GM19351 (cell line): Measurements from ENCODE around the gene PUS3.
A peak's percentile ranks its signal among the peaks of the same experiment; 100 is the strongest.
"Not testable (repeated sequence)": the region's sequence is repeated elsewhere in the genome, so short reads cannot be mapped to it uniquely, and the experiment has no call there.

ENCODE experiments used
- ATAC-seq: cut with Tn5 transposase; IDR thresholded peaks from one replicate; pipeline ENCODE4 v1.9.1; 2021; ENCODE audit warnings: mild to moderate bottlenecking, moderate library complexity; ENCODE audit not compliant: unreplicated experiment

The PUS3 gene

GRCh38 chr11:125873881-125874555 lies 29.0 kb downstream of the PUS3 start:
- peak; percentile 13 for ATAC-seq

- ATAC-seq = no peak
These were observed 30.9 kb downstream of the PUS3 start for GRCh38 chr11:125872138-125872491.

- ATAC-seq = no peak
These were observed 31.4 kb downstream of the PUS3 start for GRCh38 chr11:125871391-125872137.

GRCh38 chr11:125869521-125869920 lies 33.5 kb downstream of the PUS3 start:
- no peak for ATAC-seq

GRCh38 chr11:125865354-125865753 lies 37.7 kb downstream of the PUS3 start:
- not testable (repeated sequence) for ATAC-seq

- ATAC-seq = not testable (repeated sequence)
These were observed 40.2 kb downstream of the PUS3 start for GRCh38 chr11:125862786-125863185.

- ATAC-seq = not testable (repeated sequence)
These were observed 45.3 kb downstream of the PUS3 start for GRCh38 chr11:125857670-125858069.

- no peak for ATAC-seq
These were observed 56.8 kb downstream of the PUS3 start for GRCh38 chr11:125846188-125846587.
